Skeletal muscle tissue (tissue), 4 donors: Measurements from ENCODE around the gene DTX1. TPM values are rescaled to one million over a fixed set of nuclear protein-coding genes. Genes with fewer than 3 reads are reported as not detected.

Source experiments
- H3K27ac ChIP-seq: one replicate; pipeline ENCODE4 v1.7.0; 2013; ENCODE audit warnings: mild to moderate bottlenecking, low read depth, low read length, inconsistent platforms
- H3K27me3 ChIP-seq, 3 donors: one replicate each; pipeline ENCODE4 v1.7.0; 2013; ENCODE audit warnings: low read length in 3 of 3; ENCODE audit not compliant: control insufficient read depth in 3 of 3, insufficient read depth in 3 of 3
- H3K36me3 ChIP-seq, 3 donors: one replicate each; pipeline ENCODE4 v1.7.0; 2013; ENCODE audit warnings: low read length in 3 of 3; ENCODE audit not compliant: control insufficient read depth in 3 of 3, insufficient read depth in 3 of 3
- H3K4me1 ChIP-seq, 3 donors: one replicate each; pipeline ENCODE4 v1.7.0; 2013; ENCODE audit warnings: low read length in 3 of 3, mild to moderate bottlenecking in 3 of 3; ENCODE audit not compliant: control insufficient read depth in 3 of 3, insufficient read depth in 3 of 3
- H3K4me3 ChIP-seq, 3 donors: one replicate each; pipeline ENCODE4 v1.7.0; 2013; ENCODE audit warnings: low read length in 3 of 3
- H3K9ac ChIP-seq, 3 donors: one replicate each; pipeline ENCODE4 v1.7.0; 2013; ENCODE audit warnings: low read length in 3 of 3, mild to moderate bottlenecking in 3 of 3, moderate library complexity in 2 of 3, low read depth in 1 of 3
- H3K9me3 ChIP-seq, 3 donors: one replicate each; pipeline ENCODE4 v1.7.0; 2013; ENCODE audit warnings: low read length in 3 of 3; ENCODE audit not compliant: control insufficient read depth in 3 of 3
- total RNA-seq: library from RNA; depleted of rRNA; stranded (reverse); fragments of >200 nt; gene quantifications from one replicate; pipeline ENCODE4 v1.2.3, GENCODE V29; 2014
- donor health status: Osteomylitis.

Gene DTX1
- total RNA-seq, 1 donor from 2014 or later = 3.1 TPM

DNA sequence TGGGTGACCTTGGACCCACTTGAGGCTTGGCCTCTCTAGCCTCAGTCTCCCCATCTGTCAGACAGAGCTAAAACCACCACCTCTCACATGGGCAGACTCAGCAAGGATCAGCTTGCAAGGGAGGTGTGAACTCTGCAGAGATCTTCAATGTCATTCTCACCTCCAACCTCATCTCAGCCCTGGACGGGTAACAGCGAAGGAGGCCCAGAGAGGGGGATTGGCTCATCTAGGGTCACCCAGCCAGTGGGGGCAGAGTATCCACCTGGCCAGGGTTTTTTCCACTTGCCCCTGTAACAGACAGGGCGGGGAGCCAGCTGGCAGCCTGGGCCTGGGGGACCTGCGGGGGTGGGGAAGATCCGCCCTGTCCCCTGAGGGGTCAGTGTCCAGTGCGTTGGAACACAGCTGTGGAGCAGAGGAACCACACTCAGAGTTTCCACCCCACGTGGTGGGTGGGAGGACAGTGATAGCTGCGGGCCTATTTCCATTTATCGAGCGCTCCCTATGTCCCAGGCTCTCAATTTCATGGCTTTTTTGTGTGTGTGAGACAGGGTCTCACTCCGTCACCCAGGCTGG is 27.4 kb downstream of the DTX1 start:
- H3K4me3 ChIP-seq = no peak overlapping the region
- H3K4me1 ChIP-seq = no peaks in the 10 kb centered on the region
- H3K9ac ChIP-seq = no peak overlapping the region
- no peak overlapping the region for H3K27ac ChIP-seq
- H3K9me3 ChIP-seq = no peaks in the 10 kb centered on the region
- H3K27me3 ChIP-seq = peaks cover 13 to 31% (median 31%) of the 10 kb centered on the region in 3 donors
- H3K36me3 ChIP-seq = no peaks in the 10 kb centered on the region

DNA sequence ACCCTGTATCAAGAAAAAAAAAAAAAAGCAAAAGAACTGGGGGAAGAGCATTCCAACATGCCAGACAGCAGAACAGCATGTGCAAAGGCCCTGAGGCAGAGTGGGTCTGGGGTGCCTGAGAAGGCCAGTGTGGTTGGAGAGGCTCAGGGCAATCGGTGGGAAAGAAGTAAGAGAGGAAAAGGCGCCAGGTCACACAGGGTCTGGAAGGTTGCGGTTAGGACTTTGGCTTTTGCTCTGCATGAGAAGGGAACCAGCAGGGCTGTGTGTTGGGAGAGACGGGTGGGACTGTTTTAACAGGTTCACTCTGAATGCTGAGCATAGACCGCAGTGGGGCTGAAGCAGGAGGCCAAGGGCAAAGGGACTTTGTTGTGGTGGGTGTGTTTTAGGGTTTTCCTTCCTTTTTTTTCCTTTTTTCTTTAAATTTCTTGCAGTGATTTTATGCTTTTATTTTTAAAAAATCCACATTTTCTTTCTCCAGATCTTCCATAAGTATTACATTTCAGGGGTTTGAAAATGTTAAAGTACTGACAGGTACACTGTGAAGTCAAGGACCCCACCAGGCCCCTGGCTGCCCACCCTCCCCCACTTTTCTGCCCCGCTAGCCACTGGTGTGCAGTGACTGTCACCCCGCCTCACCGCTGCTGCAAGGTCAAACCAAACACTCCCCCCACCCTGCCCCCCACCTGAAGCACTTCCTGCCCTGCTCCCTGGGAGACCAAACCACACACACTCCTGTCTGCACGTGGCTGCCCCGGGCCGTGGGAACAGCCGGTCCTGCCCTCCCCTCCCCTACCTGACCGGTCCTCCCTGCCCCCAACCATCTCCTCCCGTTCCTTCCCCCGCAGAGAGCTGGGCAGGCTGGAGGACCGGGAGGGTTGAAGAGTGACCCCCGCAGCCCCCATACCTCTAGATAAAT is 30.0 kb downstream of the DTX1 start:
- Histone ChIP-seq H3K9ac (no peak overlapping the region), H3K4me1 (no peaks in the 10 kb centered on the region), H3K36me3 (no peaks in the 10 kb centered on the region), H3K4me3 (no peak overlapping the region), H3K27me3 (peaks cover 18 to 44% (median 40%) of the 10 kb centered on the region in 3 donors), H3K27ac (no peak overlapping the region), H3K9me3 (no peaks in the 10 kb centered on the region)

DNA sequence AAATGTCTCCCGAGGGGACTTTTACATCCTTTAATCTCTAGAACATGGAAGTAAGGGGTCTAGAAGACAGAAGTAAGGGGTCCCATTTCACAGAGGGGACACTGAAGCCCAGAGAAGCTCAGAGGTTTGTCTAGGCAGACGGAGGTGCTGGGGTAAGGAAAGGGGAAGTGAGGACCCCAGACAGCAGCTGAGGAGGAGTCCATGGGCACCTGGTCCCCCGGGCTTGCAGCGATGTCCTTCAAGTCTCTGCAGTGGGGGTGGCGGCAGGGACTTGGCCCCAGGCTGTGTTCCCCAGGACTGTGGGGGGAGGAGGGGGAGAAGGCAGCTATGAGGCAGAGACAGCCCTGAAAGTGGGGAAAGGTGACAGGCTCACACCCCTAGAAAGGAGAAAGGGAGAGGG is 30.7 kb downstream of the DTX1 start:
- H3K9me3 ChIP-seq = no peaks in the 10 kb centered on the region

GRCh38 chr12:113088037-113088436 is 31.5 kb downstream of the DTX1 start:
- Histone ChIP-seq H3K9ac (no peak overlapping the region), H3K9me3 (no peaks in the 10 kb centered on the region), H3K4me1 (peaks cover 0 to 2% (median 0%) of the 10 kb centered on the region in 3 donors), H3K4me3 (no peak overlapping the region), H3K27ac (no peak overlapping the region), H3K36me3 (no peaks in the 10 kb centered on the region), H3K27me3 (peaks cover 26 to 50% (median 48%) of the 10 kb centered on the region in 3 donors)

More for the DNA sequence above, 30.7 kb downstream of the DTX1 start:
- H3K27ac ChIP-seq = no peak overlapping the region
- no peak overlapping the region for H3K4me3 ChIP-seq
- H3K4me1 ChIP-seq = no peaks in the 10 kb centered on the region
- peaks cover 25 to 48% (median 41%) of the 10 kb centered on the region in 3 donors for H3K27me3 ChIP-seq
- H3K36me3 ChIP-seq = no peaks in the 10 kb centered on the region
- no peak overlapping the region for H3K9ac ChIP-seq

- H3K27me3 ChIP-seq = peaks cover 30 to 52% (median 51%) of the 10 kb centered on the region in 3 donors
- H3K9me3 ChIP-seq = no peaks in the 10 kb centered on the region
- H3K36me3 ChIP-seq = no peaks in the 10 kb centered on the region
- H3K9ac ChIP-seq = no peak overlapping the region
- peaks cover 0 to 2% (median 0%) of the 10 kb centered on the region in 3 donors for H3K4me1 ChIP-seq
- no peak overlapping the region for H3K4me3 ChIP-seq
- H3K27ac ChIP-seq = no peak overlapping the region
These were observed 32.6 kb downstream of the DTX1 start for GRCh38 chr12:113088971-113089756.

GRCh38 chr12:113089839-113090238 is 33.3 kb downstream of the DTX1 start:
- Histone ChIP-seq H3K4me1 (peaks cover 0 to 2% (median 0%) of the 10 kb centered on the region in 3 donors), H3K27ac (no peak overlapping the region), H3K4me3 (no peak overlapping the region), H3K9me3 (no peaks in the 10 kb centered on the region), H3K9ac (no peak overlapping the region), H3K36me3 (no peaks in the 10 kb centered on the region), H3K27me3 (peaks cover 27 to 52% (median 50%) of the 10 kb centered on the region in 3 donors)

DNA sequence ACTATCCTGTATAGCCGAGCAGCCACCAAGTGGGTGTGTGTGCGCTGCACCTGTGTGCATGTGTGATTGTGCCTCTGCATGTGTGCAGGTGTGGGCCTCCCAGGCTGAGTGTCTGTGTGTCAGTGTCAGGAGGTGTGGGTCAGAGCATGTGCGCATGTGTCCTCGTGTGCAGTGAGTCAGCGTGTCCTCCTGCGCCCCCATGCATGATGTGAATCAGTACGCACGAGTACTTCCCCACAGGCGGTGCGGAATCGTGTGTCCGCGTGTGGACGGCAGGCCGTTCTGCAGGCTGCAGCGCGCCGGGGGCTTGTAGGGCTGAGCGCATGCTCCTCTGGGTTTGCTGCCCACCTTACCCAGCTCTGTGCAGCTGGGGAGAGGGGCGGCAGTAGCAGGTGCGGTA is 34.2 kb downstream of the DTX1 start:
- Histone ChIP-seq H3K27ac (no peak overlapping the region), H3K9ac (no peak overlapping the region), H3K4me3 (no peak overlapping the region), H3K27me3 (peaks cover 25 to 52% (median 50%) of the 10 kb centered on the region in 3 donors), H3K4me1 (peaks cover 0 to 2% (median 0%) of the 10 kb centered on the region in 3 donors), H3K36me3 (no peaks in the 10 kb centered on the region), H3K9me3 (no peaks in the 10 kb centered on the region)

DNA sequence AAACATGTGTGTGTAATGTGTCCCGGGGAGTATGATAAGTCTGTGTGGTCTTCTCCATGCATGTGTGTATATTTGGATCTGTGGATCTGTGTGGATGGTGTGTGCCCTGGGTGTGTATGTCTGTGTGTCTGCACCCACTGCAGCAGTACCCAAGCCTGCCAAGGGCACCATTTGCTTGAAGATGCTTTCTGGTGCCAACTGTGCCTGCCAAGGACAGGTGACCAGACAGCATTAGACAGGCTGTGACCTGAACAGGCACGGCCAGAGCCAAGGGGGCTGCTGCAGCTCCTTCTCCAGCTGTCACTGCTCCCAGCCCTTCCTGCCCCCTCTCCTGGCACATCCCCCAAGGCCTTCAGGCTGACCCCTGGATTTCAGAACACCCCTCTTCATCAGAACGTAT is 35.0 kb downstream of the DTX1 start:
- H3K4me1 ChIP-seq = peaks cover 0 to 2% (median 0%) of the 10 kb centered on the region in 3 donors
- no peaks in the 10 kb centered on the region for H3K9me3 ChIP-seq
- no peak overlapping the region for H3K4me3 ChIP-seq
- H3K36me3 ChIP-seq = no peaks in the 10 kb centered on the region
- no peak overlapping the region for H3K27ac ChIP-seq
- peaks cover 25 to 52% (median 50%) of the 10 kb centered on the region in 3 donors for H3K27me3 ChIP-seq
- no peak overlapping the region for H3K9ac ChIP-seq

GRCh38 chr12:113092607-113093408 is 36.3 kb downstream of the DTX1 start:
- no peak overlapping the region for H3K27ac ChIP-seq
- H3K4me3 ChIP-seq = no peak overlapping the region
- no peaks in the 10 kb centered on the region for H3K9me3 ChIP-seq
- H3K27me3 ChIP-seq = peaks cover 29 to 44% (median 41%) of the 10 kb centered on the region in 3 donors
- H3K36me3 ChIP-seq = no peaks in the 10 kb centered on the region
- no peak overlapping the region for H3K9ac ChIP-seq
- peaks cover 0 to 2% (median 0%) of the 10 kb centered on the region in 3 donors for H3K4me1 ChIP-seq
